Upper lobe of left lung (tissue), 6 donors: Measurements from ENCODE around the gene DMRTC2. TPM values are rescaled to one million over a fixed set of nuclear protein-coding genes. Genes with fewer than 3 reads are reported as not detected.

Experiments
- ATAC-seq, 2 donors: fragments of 200-7000 bp; cut with Tn5 transposase; one replicate each; pipeline ENCODE4 v1.9.1; 2022; ENCODE audit warnings: mild to moderate bottlenecking in 2 of 2, moderate library complexity in 2 of 2; ENCODE audit not compliant: low FRiP score in 2 of 2
- DNase-seq, 2 donors: peaks; one replicate each; pipeline ENCODE4 v3.0.0-alpha.2; 2019 to 2020
- H3K27ac ChIP-seq, 4 donors: fragments of 200-600 bp; sonication (generic); one replicate each; pipeline ENCODE4 v1.5.1; 2016 to 2019
- H3K27me3 ChIP-seq, 4 donors: fragments of 200-600 bp; sonication (generic); one replicate each; pipeline ENCODE4 v1.5.1; 2017 to 2019
- H3K36me3 ChIP-seq, 4 donors: fragments of 200-600 bp; sonication (generic); one replicate each; pipeline ENCODE4 v1.5.1; 2016 to 2019
- H3K4me1 ChIP-seq, 4 donors: fragments of 200-600 bp; sonication (generic); one replicate each; pipeline ENCODE4 v1.5.1; 2018 to 2019
- H3K4me3 ChIP-seq, 4 donors: fragments of 200-600 bp; sonication (generic); one replicate each; pipeline ENCODE4 v1.5.1; 2017 to 2019; ENCODE audit warnings: mild to moderate bottlenecking in 2 of 4, moderate library complexity in 1 of 4
- H3K9me3 ChIP-seq, 4 donors: fragments of 200-600 bp; sonication (generic); one replicate each; pipeline ENCODE4 v1.5.1; 2018 to 2019
- EP300 ChIP-seq, 4 donors: sonication (generic); formaldehyde crosslinking; IDR thresholded peaks; one replicate each; pipeline ENCODE4 v1.5.1; 2017; ENCODE audit warnings: antibody characterized with exemption in 4 of 4, control low read depth in 2 of 4
- POLR2A ChIP-seq, 4 donors: fragments of 450-650 bp; IDR thresholded peaks; one replicate each; pipeline ENCODE4 v1.5.1; 2016 to 2017; ENCODE audit warnings: antibody characterized with exemption in 4 of 4, mild to moderate bottlenecking in 2 of 4
- POLR2AphosphoS5 ChIP-seq, 2 donors: sonication (generic); formaldehyde crosslinking; IDR thresholded peaks; one replicate each; pipeline ENCODE4 v1.5.1; 2017; ENCODE audit warnings: antibody characterized with exemption in 2 of 2
- WGBS, 2 donors: methylation state at CpG; one replicate each; pipeline ENCODE4 v1.1.5; 2017 to 2018; 5-methylcytosine and 5-hydroxymethylcytosine counted together
- total RNA-seq, 6 donors: library from RNA; depleted of rRNA in 4 of 6; stranded (reverse); fragments of >200 nt in 4 of 6; gene quantifications; one replicate each; pipeline versions ENCODE4 v1.1.0 to v1.2.1, GENCODE V29; 2016 to 2021
- TF ChIP-seq, protein P1 (sequence below), 6 experiments: fragments of 450-650 bp in 4 of 6; fragments of 200-600 bp in 2 of 6; sonication (generic) in 2 of 6; IDR thresholded peaks; one replicate each; pipeline ENCODE4 v1.5.1; 2016 to 2019; ENCODE audit warnings: antibody characterized with exemption in 6 of 6
- donor health status: DM: no; HTN: no; CAD: no; lungs with moderate emphysema.
- donor health status: DM: no; HTN: yes; CAD: no; lungs with severe emphysema.

DMRTC2 gene
- total RNA-seq, 6 donors from 2014 or later = not detected

GRCh38 chr19:41864374-41864773 lies 19.5 kb downstream of the DMRTC2 start:
- no peak for DNase-seq
- no peak for ATAC-seq
- Histone ChIP-seq H3K36me3 (peaks cover 18 to 82% (median 55%) of the 10 kb centered on the region in 4 donors), H3K4me1 (peaks cover 50 to 70% (median 61%) of the 10 kb centered on the region in 4 donors), H3K27ac (no peak overlapping the region), H3K9me3 (no peaks in the 10 kb centered on the region), H3K4me3 (no peak overlapping the region), H3K27me3 (no peaks in the 10 kb centered on the region)
- WGBS, 2 donors = 89 to 90% methylated on average over 2 to 5 of the region's 5 CpGs
- no peak for TF ChIP-seq POLR2A (IDR thresholded peaks at IDR 0.05)
- no peak for TF ChIP-seq EP300 (IDR thresholded peaks at IDR 0.05)
- TF ChIP-seq, protein P1, sequence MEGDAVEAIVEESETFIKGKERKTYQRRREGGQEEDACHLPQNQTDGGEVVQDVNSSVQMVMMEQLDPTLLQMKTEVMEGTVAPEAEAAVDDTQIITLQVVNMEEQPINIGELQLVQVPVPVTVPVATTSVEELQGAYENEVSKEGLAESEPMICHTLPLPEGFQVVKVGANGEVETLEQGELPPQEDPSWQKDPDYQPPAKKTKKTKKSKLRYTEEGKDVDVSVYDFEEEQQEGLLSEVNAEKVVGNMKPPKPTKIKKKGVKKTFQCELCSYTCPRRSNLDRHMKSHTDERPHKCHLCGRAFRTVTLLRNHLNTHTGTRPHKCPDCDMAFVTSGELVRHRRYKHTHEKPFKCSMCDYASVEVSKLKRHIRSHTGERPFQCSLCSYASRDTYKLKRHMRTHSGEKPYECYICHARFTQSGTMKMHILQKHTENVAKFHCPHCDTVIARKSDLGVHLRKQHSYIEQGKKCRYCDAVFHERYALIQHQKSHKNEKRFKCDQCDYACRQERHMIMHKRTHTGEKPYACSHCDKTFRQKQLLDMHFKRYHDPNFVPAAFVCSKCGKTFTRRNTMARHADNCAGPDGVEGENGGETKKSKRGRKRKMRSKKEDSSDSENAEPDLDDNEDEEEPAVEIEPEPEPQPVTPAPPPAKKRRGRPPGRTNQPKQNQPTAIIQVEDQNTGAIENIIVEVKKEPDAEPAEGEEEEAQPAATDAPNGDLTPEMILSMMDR (IDR thresholded peaks at IDR 0.05) = no peak
- TF ChIP-seq POLR2AphosphoS5 (IDR thresholded peaks at IDR 0.05) = no peak

DNA sequence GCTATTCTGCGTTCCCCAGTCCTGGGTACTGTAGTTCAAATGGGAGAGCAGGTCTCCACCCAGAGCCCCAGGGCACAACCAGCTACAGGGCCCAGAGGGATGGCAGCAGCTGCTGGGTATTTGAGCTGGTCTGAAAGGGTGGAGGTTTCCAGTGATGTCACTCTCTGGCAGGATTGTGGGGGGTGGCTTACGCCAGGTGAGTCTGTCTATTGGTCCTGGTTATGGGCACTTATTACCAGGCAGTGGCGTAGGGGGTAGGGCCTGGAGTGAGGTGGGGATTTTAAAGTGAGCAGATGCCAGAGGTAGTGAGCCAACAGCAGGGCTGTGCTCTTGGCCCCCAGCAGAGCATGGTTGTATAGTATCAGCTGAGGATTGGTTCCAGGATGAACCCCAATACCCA lies 21.4 kb downstream of the DMRTC2 start:
- DNase-seq (no peak), ATAC-seq (no peak)
- 89 to 96% methylated on average over 3 of the region's 3 CpGs for WGBS, 2 donors
- Histone ChIP-seq H3K27me3 (no peaks in the 10 kb centered on the region), H3K36me3 (peaks cover 27 to 98% (median 70%) of the 10 kb centered on the region in 4 donors), H3K9me3 (no peaks in the 10 kb centered on the region), H3K4me3 (no peak overlapping the region), H3K27ac (peak overlapping the region in 2 of 4 donors; percentile 31 to 47), H3K4me1 (peaks cover 53 to 80% (median 63%) of the 10 kb centered on the region in 4 donors)
- TF ChIP-seq, protein P1 (IDR thresholded peaks at IDR 0.05) = no peak
- TF ChIP-seq POLR2A (IDR thresholded peaks at IDR 0.05) (no peak), EP300 (IDR thresholded peaks at IDR 0.05) (no peak), POLR2AphosphoS5 (IDR thresholded peaks at IDR 0.05) (no peak)

- 74 to 82% methylated on average over 8 to 10 of the region's 10 CpGs for WGBS, 2 donors
- ATAC-seq = peak; percentile 11 to 74
- TF ChIP-seq POLR2A (IDR thresholded peaks at IDR 0.05) = peak in 1 of 4 donors; percentile 30
- no peak for TF ChIP-seq POLR2AphosphoS5 (IDR thresholded peaks at IDR 0.05)
- DNase-seq = peak in 1 of 2 donors; percentile 86
- Histone ChIP-seq H3K27ac (peak overlapping the region; percentile 4 to 58 (median 40)), H3K4me1 (peaks cover 43 to 72% (median 55%) of the 10 kb centered on the region in 4 donors), H3K4me3 (no peak overlapping the region), H3K9me3 (no peaks in the 10 kb centered on the region), H3K27me3 (no peaks in the 10 kb centered on the region), H3K36me3 (peaks cover 34 to 93% (median 64%) of the 10 kb centered on the region in 4 donors)
These were observed 23.5 kb downstream of the DMRTC2 start for GRCh38 chr19:41868120-41868988.

DNA sequence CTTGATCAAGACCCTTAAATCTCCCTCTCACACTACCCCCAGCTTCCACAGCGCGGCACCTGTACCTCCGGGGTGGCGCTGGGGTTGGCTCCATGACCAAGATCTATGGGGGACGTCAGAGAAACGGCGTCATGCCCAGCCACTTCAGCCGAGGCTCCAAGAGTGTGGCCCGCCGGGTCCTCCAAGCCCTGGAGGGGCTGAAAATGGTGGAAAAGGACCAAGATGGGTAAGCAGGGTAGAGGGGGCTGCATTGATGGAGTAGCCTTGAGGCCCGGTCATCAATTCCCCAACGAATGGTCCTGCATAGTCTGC lies 24.1 kb downstream of the DMRTC2 start:
- Histone ChIP-seq H3K4me3 (no peak overlapping the region), H3K36me3 (peaks cover 33 to 87% (median 60%) of the 10 kb centered on the region in 4 donors), H3K9me3 (no peaks in the 10 kb centered on the region), H3K4me1 (peaks cover 45 to 71% (median 55%) of the 10 kb centered on the region in 4 donors), H3K27me3 (no peaks in the 10 kb centered on the region), H3K27ac (peak overlapping the region in 3 of 4 donors; percentile 32 to 58 (median 47))
- DNase-seq = no peak
- ATAC-seq = no peak
- TF ChIP-seq, protein P1 (IDR thresholded peaks at IDR 0.05) = no peak
- TF ChIP-seq EP300 (IDR thresholded peaks at IDR 0.05) = no peak
- no peak for TF ChIP-seq POLR2A (IDR thresholded peaks at IDR 0.05)
- no peak for TF ChIP-seq POLR2AphosphoS5 (IDR thresholded peaks at IDR 0.05)
- 81 to 89% methylated on average over 12 of the region's 12 CpGs for WGBS, 2 donors

DNA sequence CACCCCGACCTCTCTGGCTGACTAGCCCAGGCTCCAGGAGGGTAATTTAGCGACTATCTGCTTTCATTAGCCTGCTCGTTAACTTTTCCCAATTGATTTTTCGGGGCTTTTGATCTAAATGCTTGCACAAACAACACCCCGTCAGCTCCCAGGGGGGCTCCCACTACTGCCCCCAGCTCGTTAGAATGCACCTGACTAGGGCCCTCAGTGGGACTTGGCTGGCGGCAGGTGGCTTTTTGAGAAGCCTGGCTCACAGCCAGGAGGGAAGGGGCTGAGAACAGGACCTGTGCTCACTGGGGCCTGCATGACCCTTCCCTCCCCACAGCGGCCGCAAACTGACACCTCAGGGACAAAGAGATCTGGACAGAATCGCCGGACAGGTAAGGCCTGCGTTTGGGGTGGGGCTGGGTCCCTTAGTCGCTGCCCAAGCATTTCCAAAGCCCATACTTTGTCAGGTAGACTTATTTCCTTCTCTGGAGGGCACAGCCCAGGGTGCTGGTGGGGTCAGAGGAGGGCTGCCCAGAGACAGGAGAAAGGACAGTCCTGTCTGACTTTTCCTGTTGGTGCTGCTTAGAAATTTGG lies 24.6 kb downstream of the DMRTC2 start:
- Histone ChIP-seq H3K27me3 (no peaks in the 10 kb centered on the region), H3K4me1 (peaks cover 45 to 71% (median 55%) of the 10 kb centered on the region in 4 donors), H3K4me3 (no peak overlapping the region), H3K36me3 (peaks cover 28 to 82% (median 55%) of the 10 kb centered on the region in 4 donors), H3K27ac (peak overlapping the region in 3 of 4 donors; percentile 35 to 48 (median 47)), H3K9me3 (no peaks in the 10 kb centered on the region)
- ATAC-seq (no peak), DNase-seq (no peak)
- WGBS, 2 donors = 79 to 86% methylated on average over 11 to 13 of the region's 13 CpGs
- no peak for TF ChIP-seq EP300 (IDR thresholded peaks at IDR 0.05)
- TF ChIP-seq, protein P1 (IDR thresholded peaks at IDR 0.05) = no peak
- no peak for TF ChIP-seq POLR2AphosphoS5 (IDR thresholded peaks at IDR 0.05)
- no peak for TF ChIP-seq POLR2A (IDR thresholded peaks at IDR 0.05)
